IPS-15b (cell line): ENCODE results near the gene ABHD3.
"Not testable (repeated sequence)": the region's sequence is repeated elsewhere in the genome, so short reads cannot be mapped to it uniquely, and the experiment has no call there.

ENCODE experiments used
- H3K27me3 ChIP-seq: one replicate; pipeline ENCODE4 v1.6.1; 2013; ENCODE audit warnings: low read length; ENCODE audit not compliant: control insufficient read depth, insufficient read depth
- H3K36me3 ChIP-seq: one replicate; pipeline ENCODE4 v1.6.1; 2013; ENCODE audit warnings: low read length; ENCODE audit not compliant: control insufficient read depth, insufficient read depth
- H3K4me1 ChIP-seq: one replicate; pipeline ENCODE4 v1.6.1; 2013; ENCODE audit warnings: mild to moderate bottlenecking, low read length; ENCODE audit not compliant: control insufficient read depth, insufficient read depth
- H3K4me3 ChIP-seq: one replicate; pipeline ENCODE4 v1.5.1; 2013; ENCODE audit warnings: low read depth, low read length
- H3K9ac ChIP-seq: one replicate; pipeline ENCODE4 v1.6.1; 2013; ENCODE audit warnings: low read depth, mild to moderate bottlenecking, low read length
- H3K9me3 ChIP-seq: one replicate; pipeline ENCODE4 v1.6.1; 2013; ENCODE audit warnings: mild to moderate bottlenecking, low read length; ENCODE audit not compliant: control insufficient read depth, insufficient read depth

The ABHD3 gene

GRCh38 chr18:21672521-21673267 is 31.9 kb downstream of the ABHD3 start:
- no peak overlapping the region for H3K9ac ChIP-seq
- H3K36me3 ChIP-seq = no peaks in the 10 kb centered on the region
- H3K4me3 ChIP-seq = no peak overlapping the region
- no peaks in the 10 kb centered on the region for H3K4me1 ChIP-seq
- H3K27me3 ChIP-seq = no peaks in the 10 kb centered on the region
- no peaks in the 10 kb centered on the region for H3K9me3 ChIP-seq

DNA sequence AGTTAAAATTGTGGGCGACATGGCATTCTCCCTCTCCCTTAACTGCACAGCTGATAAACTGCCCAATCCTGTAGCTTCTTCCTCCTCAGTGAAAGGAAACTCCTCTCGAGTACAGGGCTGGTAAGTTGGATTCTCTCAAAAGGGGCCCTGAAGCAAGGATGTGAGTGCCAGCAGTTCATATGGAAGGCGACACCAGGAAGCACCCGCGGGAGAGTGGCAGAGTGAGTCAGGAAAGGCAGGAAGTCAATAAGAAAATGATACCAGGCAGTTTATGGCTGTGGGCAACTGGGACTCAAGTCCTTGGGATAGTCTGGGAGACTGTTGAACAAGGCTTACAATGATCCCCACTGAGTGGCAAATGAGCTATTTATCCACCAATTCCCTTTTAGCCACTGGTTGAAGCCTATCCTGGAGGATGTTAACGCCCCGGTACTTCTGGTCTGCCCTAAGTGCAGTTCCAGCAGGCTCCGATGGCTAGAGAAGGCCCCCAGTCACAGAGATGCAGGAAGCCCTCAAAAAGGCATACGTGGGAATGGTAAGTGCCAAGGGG is 34.8 kb downstream of the ABHD3 start:
- Histone ChIP-seq H3K4me3 (no peak overlapping the region), H3K9me3 (no peaks in the 10 kb centered on the region), H3K27me3 (no peaks in the 10 kb centered on the region), H3K4me1 (no peaks in the 10 kb centered on the region), H3K9ac (no peak overlapping the region), H3K36me3 (no peaks in the 10 kb centered on the region)

DNA sequence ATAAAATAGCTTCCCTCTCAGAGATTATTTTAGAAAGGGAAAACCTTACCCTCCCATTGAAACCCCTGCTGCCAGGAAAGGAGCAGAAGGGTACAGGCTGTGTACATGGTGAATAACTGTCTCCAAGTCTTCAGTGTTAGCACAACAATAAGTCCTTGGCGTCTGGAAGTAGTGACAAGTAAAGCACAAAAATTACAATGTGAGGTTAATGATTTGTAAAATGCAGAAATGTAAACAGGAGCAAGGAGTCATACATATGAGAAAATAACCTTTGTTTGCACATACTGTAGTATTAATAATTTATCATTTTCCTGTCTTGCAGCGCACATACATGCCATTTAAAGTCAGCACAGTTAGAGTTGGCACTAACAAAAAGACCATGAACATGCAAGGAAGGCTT is 40.5 kb downstream of the ABHD3 start:
- Histone ChIP-seq H3K9me3 (no peaks in the 10 kb centered on the region), H3K9ac (no peak overlapping the region), H3K36me3 (no peaks in the 10 kb centered on the region), H3K27me3 (no peaks in the 10 kb centered on the region), H3K4me3 (no peak overlapping the region), H3K4me1 (no peaks in the 10 kb centered on the region)

DNA sequence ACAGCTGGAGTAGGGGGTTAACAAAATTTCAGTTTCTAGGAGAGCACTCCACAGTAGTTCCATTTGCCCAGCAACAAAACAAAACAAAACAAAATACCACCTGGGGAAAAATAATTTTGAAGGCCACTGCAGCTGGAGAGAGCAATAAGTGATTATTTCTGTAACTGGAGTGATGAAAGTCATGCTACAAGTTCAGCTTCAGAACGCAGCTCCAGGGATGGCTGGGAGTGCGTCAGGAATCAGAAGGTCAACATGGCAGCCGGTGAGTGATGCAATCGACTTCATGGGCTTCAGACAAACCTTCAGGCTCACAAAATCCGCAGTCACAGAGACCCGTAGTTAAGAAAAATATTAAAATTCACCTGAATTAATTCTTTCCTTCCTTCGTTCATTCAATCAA is 41.0 kb downstream of the ABHD3 start:
- H3K27me3 ChIP-seq = no peaks in the 10 kb centered on the region

DNA sequence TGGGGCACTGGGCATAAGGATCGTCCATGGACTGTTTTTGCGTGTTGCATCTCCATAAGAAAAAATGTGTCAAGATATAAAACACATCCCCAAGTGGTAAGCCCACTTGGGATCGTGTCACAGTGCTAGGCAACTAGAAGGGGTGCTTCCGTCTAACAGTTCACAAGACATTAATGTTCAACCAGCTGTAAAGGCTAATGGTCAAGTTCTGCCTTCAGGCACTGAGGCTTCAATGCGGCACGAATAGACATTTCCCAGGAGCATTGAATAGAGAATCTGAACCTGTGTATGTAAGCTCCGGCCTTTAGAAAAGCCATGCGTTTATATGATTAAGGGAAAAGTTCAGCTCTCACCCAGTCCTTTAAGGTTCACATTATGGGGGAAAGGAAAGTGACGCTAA is 42.0 kb downstream of the ABHD3 start:
- Histone ChIP-seq H3K9me3 (no peaks in the 10 kb centered on the region), H3K36me3 (no peaks in the 10 kb centered on the region), H3K27me3 (no peaks in the 10 kb centered on the region), H3K4me3 (no peak overlapping the region), H3K9ac (no peak overlapping the region), H3K4me1 (no peaks in the 10 kb centered on the region)

More for the DNA sequence above, 41.0 kb downstream of the ABHD3 start:
- no peaks in the 10 kb centered on the region for H3K9me3 ChIP-seq
- no peaks in the 10 kb centered on the region for H3K4me1 ChIP-seq
- H3K9ac ChIP-seq = no peak overlapping the region
- no peak overlapping the region for H3K4me3 ChIP-seq
- no peaks in the 10 kb centered on the region for H3K36me3 ChIP-seq

DNA sequence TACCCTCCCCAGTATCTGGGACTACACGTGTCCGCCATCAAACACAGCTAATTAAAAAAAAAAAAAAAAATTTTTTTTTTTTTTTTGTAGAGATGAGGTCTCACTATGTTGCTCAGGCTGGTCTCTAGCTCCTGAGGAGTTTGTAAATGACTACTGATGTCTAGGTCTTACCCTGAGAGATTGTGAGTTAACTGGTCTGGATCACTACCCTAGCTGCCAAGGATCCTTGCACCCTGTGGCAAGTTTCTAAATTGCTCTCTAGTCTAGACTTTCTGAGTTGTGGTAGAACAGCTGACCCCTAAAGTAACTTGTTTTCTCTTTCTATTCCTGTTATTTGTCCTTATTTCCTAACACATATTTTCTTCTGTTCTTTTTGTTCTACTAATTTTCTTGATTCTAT is 44.5 kb downstream of the ABHD3 start:
- no peaks in the 10 kb centered on the region for H3K27me3 ChIP-seq
- no peaks in the 10 kb centered on the region for H3K36me3 ChIP-seq
- H3K9ac ChIP-seq = no peak overlapping the region
- H3K9me3 ChIP-seq = no peaks in the 10 kb centered on the region
- H3K4me3 ChIP-seq = no peak overlapping the region
- no peaks in the 10 kb centered on the region for H3K4me1 ChIP-seq

DNA sequence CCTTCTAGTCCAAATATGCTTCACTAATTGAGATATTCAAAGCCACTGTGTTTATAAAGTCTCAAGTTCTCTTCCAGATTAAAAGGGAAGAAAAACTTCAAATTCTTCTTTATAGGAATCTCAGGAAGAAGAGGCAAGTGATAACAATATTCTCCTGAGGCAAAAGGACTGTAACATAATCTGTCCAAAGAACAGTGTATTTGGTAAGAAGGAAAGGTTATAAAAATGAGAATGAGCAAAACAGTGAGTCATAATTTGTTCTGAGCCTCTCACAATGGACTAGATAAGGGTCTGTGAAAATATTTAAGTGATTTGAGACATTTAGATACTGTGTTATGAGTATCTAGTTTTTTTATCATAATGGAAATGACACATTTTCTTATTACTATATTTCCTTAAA is 48.2 kb downstream of the ABHD3 start:
- no peak overlapping the region for H3K9ac ChIP-seq
- no peaks in the 10 kb centered on the region for H3K9me3 ChIP-seq
- no peaks in the 10 kb centered on the region for H3K27me3 ChIP-seq
- H3K36me3 ChIP-seq = no peaks in the 10 kb centered on the region
- no peaks in the 10 kb centered on the region for H3K4me1 ChIP-seq
- H3K4me3 ChIP-seq = no peak overlapping the region

- no peak overlapping the region for H3K4me3 ChIP-seq
- H3K9ac ChIP-seq = no peak overlapping the region
- no peaks in the 10 kb centered on the region for H3K36me3 ChIP-seq
- no peaks in the 10 kb centered on the region for H3K27me3 ChIP-seq
- H3K9me3 ChIP-seq = no peaks in the 10 kb centered on the region
- no peaks in the 10 kb centered on the region for H3K4me1 ChIP-seq
Measured at GRCh38 chr18:21653361-21653760, 51.2 kb downstream of the ABHD3 start.

DNA sequence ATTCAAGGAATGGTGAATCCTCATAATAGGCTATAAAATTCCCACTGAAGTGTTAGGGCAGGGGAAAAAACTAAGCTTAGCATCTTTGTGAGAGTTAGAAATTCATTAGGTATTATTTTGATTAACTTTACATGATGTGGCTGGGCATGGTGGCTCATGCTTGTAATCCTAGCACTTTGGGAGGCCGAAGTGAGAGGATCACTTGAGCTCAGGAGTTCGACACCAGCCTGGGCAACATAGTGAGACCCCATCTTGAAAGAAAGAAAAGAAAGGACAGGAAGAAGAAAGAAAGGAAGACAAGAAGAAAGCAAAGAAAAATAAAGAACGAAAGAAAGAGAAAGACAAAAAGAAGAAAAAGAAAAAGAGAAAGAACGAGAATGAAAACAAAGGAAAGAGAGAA is 52.5 kb downstream of the ABHD3 start:
- Histone ChIP-seq H3K4me3 (no peak overlapping the region), H3K9ac (no peak overlapping the region), H3K27me3 (no peaks in the 10 kb centered on the region), H3K9me3 (no peaks in the 10 kb centered on the region), H3K36me3 (no peaks in the 10 kb centered on the region), H3K4me1 (no peaks in the 10 kb centered on the region)

- Histone ChIP-seq H3K27me3 (no peaks in the 10 kb centered on the region), H3K9me3 (no peaks in the 10 kb centered on the region), H3K4me3 (no peak overlapping the region), H3K9ac (no peak overlapping the region), H3K4me1 (no peaks in the 10 kb centered on the region), H3K36me3 (no peaks in the 10 kb centered on the region)
Measured at GRCh38 chr18:21650311-21650710, 54.3 kb downstream of the ABHD3 start.

GRCh38 chr18:21640375-21640774 is 64.2 kb downstream of the ABHD3 start:
- not testable (repeated sequence) for H3K9me3 ChIP-seq, H3K9ac ChIP-seq, H3K36me3 ChIP-seq, H3K27me3 ChIP-seq, H3K4me1 ChIP-seq, H3K4me3 ChIP-seq

- H3K4me1 ChIP-seq = no peaks in the 10 kb centered on the region
- H3K27me3 ChIP-seq = no peaks in the 10 kb centered on the region
- H3K36me3 ChIP-seq = no peaks in the 10 kb centered on the region
- H3K4me3 ChIP-seq = no peak overlapping the region
- H3K9me3 ChIP-seq = no peaks in the 10 kb centered on the region
- H3K9ac ChIP-seq = no peak overlapping the region
Measured at GRCh38 chr18:21638822-21639221, 65.8 kb downstream of the ABHD3 start.
